NCI-H1092 treated with DMSO at 0.1 percent for 48 hours (cell line): ENCODE data around the gene WDR46.
A peak's percentile ranks its signal among the peaks of the same experiment; 100 is the strongest.

Source experiments
- DNase-seq: peaks from one replicate; lab custom pipeline; 2025; lab: John Stamatoyannopoulos, UW

Gene WDR46

GRCh38 chr6:33313709-33314514 is 24.9 kb upstream of the WDR46 start, which contains the start of gene TAPBP:
Gene TAPBP, minus strand, starts transcription at chr6:33314078. Its CDS starts 37 bp downstream, at chr6:33314041.
- peak; percentile 34 for DNase-seq

- peak; percentile 10 for DNase-seq
Measured at GRCh38 chr6:33313105-33313708, 24.2 kb upstream of the WDR46 start.

GRCh38 chr6:33312361-33313104 is 23.5 kb upstream of the WDR46 start:
- peak; percentile 62 for DNase-seq

- no peak for DNase-seq
Measured at GRCh38 chr6:33306356-33306755, 17.3 kb upstream of the WDR46 start.

- DNase-seq: no peak
Measured at GRCh38 chr6:33305052-33305451, 16.0 kb upstream of the WDR46 start.

- no peak for DNase-seq
Measured at GRCh38 chr6:33304216-33304615, 15.2 kb upstream of the WDR46 start.

- no peak for DNase-seq
Measured at GRCh38 chr6:33301877-33302276, 12.8 kb upstream of the WDR46 start.

- DNase-seq: peak; percentile 81
Measured at GRCh38 chr6:33299237-33299944, 10.4 kb upstream of the WDR46 start.

- DNase-seq: peak; percentile 62
Measured at GRCh38 chr6:33298773-33299236, 9.8 kb upstream of the WDR46 start, which contains the start of gene RGL2. Gene RGL2, minus strand, starts transcription at chr6:33298942. Its CDS starts 332 bp downstream, at chr6:33298610.

GRCh38 chr6:33297956-33298772 is 9.1 kb upstream of the WDR46 start:
- DNase-seq: peak; percentile 4

GRCh38 chr6:33297406-33297955 is 8.4 kb upstream of the WDR46 start:
- no peak for DNase-seq

- no peak for DNase-seq
Measured at GRCh38 chr6:33296797-33297405, 7.9 kb upstream of the WDR46 start.

GRCh38 chr6:33295621-33296369 is 6.8 kb upstream of the WDR46 start:
- no peak for DNase-seq

- no peak for DNase-seq
Measured at GRCh38 chr6:33294086-33294823, 5.2 kb upstream of the WDR46 start.

GRCh38 chr6:33292996-33293682 is 4.1 kb upstream of the WDR46 start:
- DNase-seq: no peak

GRCh38 chr6:33290459-33290858 is 1.4 kb upstream of the WDR46 start:
- DNase-seq: no peak

GRCh38 chr6:33289784-33290315 is 811 bp upstream of the WDR46 start:
- DNase-seq: no peak
